Calu3 (cell line): ENCODE results near the gene TMEM106C. TPM values are rescaled to one million over a fixed set of nuclear protein-coding genes. Genes with fewer than 3 reads are reported as not detected.

Experiments
- BruUV-seq: library from RNA; stranded (reverse); fragments of 400-500 nt; replicated peaks from 2 replicates; lab custom pipeline; 2021; lab: Mats Ljungman, UMichigan
- CTCF ChIA-PET: fragments of 300-600 bp; sonication (Branson Sonifier 250); formaldehyde crosslinking; loops from one replicate; lab custom pipeline; 2022; ENCODE audit warnings: antibody characterized with exemption; lab: Charles Lee
- DNase-seq: peaks from one replicate; pipeline ENCODE4 v3.0.0; 2022
- H3K27ac Mint-ChIP-seq: one replicate; pipeline ENCODE4 v1.8.0; 2022; ENCODE audit warnings: mixed read lengths; ENCODE audit not compliant: unreplicated experiment
- H3K27me3 Mint-ChIP-seq: one replicate; pipeline ENCODE4 v1.8.0; 2022; ENCODE audit warnings: mixed read lengths; ENCODE audit not compliant: unreplicated experiment
- H3K36me3 Mint-ChIP-seq: one replicate; pipeline ENCODE4 v1.8.0; 2022; ENCODE audit warnings: mild to moderate bottlenecking, moderate library complexity, mixed read lengths; ENCODE audit not compliant: insufficient read depth, unreplicated experiment
- H3K4me1 Mint-ChIP-seq: one replicate; pipeline ENCODE4 v1.8.0; 2022; ENCODE audit warnings: mild to moderate bottlenecking, low read depth, mixed read lengths; ENCODE audit not compliant: unreplicated experiment
- H3K4me3 Mint-ChIP-seq: one replicate; pipeline ENCODE4 v1.8.0; 2022; ENCODE audit warnings: mild to moderate bottlenecking, low read depth, moderate library complexity, mixed read lengths; ENCODE audit not compliant: unreplicated experiment
- H3K9me3 Mint-ChIP-seq: one replicate; pipeline ENCODE4 v1.8.0; 2022; ENCODE audit warnings: low read depth, mixed read lengths; ENCODE audit not compliant: unreplicated experiment
- CTCF ChIP-seq: fragments of 200-600 bp; IDR thresholded peaks from one replicate; pipeline ENCODE4 v1.8.0; 2022; ENCODE audit warnings: antibody characterized with exemption; ENCODE audit not compliant: unreplicated experiment
- intact Hi-C: fragments of 100-400 bp; cut with micrococcal nuclease; formaldehyde crosslinking; loops from one replicate; pipeline ENCODE4 v1.10.0; 2022; ENCODE audit not compliant: unreplicated experiment
- total RNA-seq: library from RNA; stranded (reverse); gene quantifications from 2 replicates; pipeline ENCODE4 v1.2.3, GENCODE V29; 2022

Gene TMEM106C
- total RNA-seq, 1 experiment from 2014 or later = 77.3 TPM

GRCh38 chr12:47983541-47984115 lies 20.2 kb downstream of the TMEM106C start:
- no peaks in the 10 kb centered on the region for H3K9me3 Mint-ChIP-seq
- H3K36me3 Mint-ChIP-seq = peaks cover 5% of the 10 kb centered on the region
- intact Hi-C loops = no loop called here
- BruUV-seq = no TSS peak
- peaks cover 97% of the 10 kb centered on the region for H3K27me3 Mint-ChIP-seq
- CTCF ChIA-PET = no interaction called here
- no peaks in the 10 kb centered on the region for H3K4me1 Mint-ChIP-seq
- no peak for DNase-seq
- no peak overlapping the region for H3K4me3 Mint-ChIP-seq
- TF ChIP-seq CTCF = no peak
- H3K27ac Mint-ChIP-seq = no peak overlapping the region

GRCh38 chr12:47984331-47984801 lies 21.0 kb downstream of the TMEM106C start:
- no peaks in the 10 kb centered on the region for H3K9me3 Mint-ChIP-seq
- no peak for TF ChIP-seq CTCF
- BruUV-seq = no TSS peak
- H3K4me3 Mint-ChIP-seq = no peak overlapping the region
- H3K4me1 Mint-ChIP-seq = no peaks in the 10 kb centered on the region
- H3K27me3 Mint-ChIP-seq = peaks cover 97% of the 10 kb centered on the region
- intact Hi-C loops = no loop called here
- CTCF ChIA-PET = no interaction called here
- DNase-seq = no peak
- no peak overlapping the region for H3K27ac Mint-ChIP-seq
- H3K36me3 Mint-ChIP-seq = no peaks in the 10 kb centered on the region

GRCh38 chr12:47985596-47986290 lies 22.3 kb downstream of the TMEM106C start:
- Mint-ChIP-seq H3K9me3 (no peaks in the 10 kb centered on the region), H3K4me1 (no peaks in the 10 kb centered on the region), H3K27me3 (peaks cover 96% of the 10 kb centered on the region), H3K36me3 (no peaks in the 10 kb centered on the region), H3K4me3 (no peak overlapping the region), H3K27ac (no peak overlapping the region)
- intact Hi-C loops = no loop called here
- BruUV-seq = no TSS peak
- DNase-seq = no peak
- CTCF ChIA-PET = no interaction called here
- no peak for TF ChIP-seq CTCF

GRCh38 chr12:47986291-47986660 lies 22.9 kb downstream of the TMEM106C start:
- BruUV-seq = no TSS peak
- Mint-ChIP-seq H3K27ac (no peak overlapping the region), H3K27me3 (peaks cover 92% of the 10 kb centered on the region), H3K9me3 (no peaks in the 10 kb centered on the region), H3K4me1 (no peaks in the 10 kb centered on the region), H3K4me3 (no peak overlapping the region), H3K36me3 (no peaks in the 10 kb centered on the region)
- no peak for TF ChIP-seq CTCF
- no peak for DNase-seq
- intact Hi-C loops = no loop called here
- CTCF ChIA-PET = no interaction called here
